Measurements from ENCODE around the gene USP3. TPM values are rescaled to one million over a fixed set of nuclear protein-coding genes. Genes with fewer than 3 reads are reported as not detected.

Gene USP3
- total and polyA plus RNA-seq, 10 donors = 29.5 to 136 (median 95.0) TPM

DNA sequence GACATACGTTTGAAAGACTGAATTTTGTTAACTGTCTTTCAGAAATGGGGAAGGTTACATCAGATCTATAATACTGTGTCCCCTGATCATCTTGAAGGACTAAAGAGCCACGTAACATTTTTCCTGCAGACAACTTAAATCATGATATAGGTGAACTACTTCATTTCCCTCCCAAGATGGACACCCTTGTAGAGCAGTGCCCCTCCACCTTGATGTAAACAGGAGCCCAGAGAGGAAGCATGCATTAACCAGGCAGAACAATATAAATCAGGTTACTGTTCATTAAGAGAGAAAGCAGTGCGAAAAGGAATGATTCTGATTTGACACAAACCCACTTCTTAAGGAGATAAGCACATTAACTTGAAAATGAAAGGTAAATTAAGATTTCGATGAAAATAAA is 36.1 kb downstream of the USP3 start:
- DNase-seq = no peak
- peak overlapping the region in 3 of 8 donors; percentile 23 to 36 (median 25) for H3K27ac ChIP-seq
- TF ChIP-seq POLR2AphosphoS5 (IDR thresholded peaks at IDR 0.05) (no peak), POLR2A (IDR thresholded peaks at IDR 0.05) (no peak)
- TF ChIP-seq, protein P1, sequence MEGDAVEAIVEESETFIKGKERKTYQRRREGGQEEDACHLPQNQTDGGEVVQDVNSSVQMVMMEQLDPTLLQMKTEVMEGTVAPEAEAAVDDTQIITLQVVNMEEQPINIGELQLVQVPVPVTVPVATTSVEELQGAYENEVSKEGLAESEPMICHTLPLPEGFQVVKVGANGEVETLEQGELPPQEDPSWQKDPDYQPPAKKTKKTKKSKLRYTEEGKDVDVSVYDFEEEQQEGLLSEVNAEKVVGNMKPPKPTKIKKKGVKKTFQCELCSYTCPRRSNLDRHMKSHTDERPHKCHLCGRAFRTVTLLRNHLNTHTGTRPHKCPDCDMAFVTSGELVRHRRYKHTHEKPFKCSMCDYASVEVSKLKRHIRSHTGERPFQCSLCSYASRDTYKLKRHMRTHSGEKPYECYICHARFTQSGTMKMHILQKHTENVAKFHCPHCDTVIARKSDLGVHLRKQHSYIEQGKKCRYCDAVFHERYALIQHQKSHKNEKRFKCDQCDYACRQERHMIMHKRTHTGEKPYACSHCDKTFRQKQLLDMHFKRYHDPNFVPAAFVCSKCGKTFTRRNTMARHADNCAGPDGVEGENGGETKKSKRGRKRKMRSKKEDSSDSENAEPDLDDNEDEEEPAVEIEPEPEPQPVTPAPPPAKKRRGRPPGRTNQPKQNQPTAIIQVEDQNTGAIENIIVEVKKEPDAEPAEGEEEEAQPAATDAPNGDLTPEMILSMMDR (IDR thresholded peaks at IDR 0.05 in 8 of 11, conservative IDR thresholded peaks at IDR 0.05 in 3 of 11) = no peak
- H3K9me3 ChIP-seq = no peaks in the 10 kb centered on the region
- peaks cover 37 to 99% (median 72%) of the 10 kb centered on the region in 6 donors for H3K4me1 ChIP-seq
- 74 to 79% (median 76%) methylated on average over 4 of the region's 4 CpGs for WGBS, 5 donors
- intact Hi-C loops (cut with DNase I; ENCODE audit: low total_unique reads) = no loop called here
- H3K4me3 ChIP-seq = no peak overlapping the region
- H3K36me3 ChIP-seq = peaks cover 0 to 48% (median 16%) of the 10 kb centered on the region in 6 donors
- H3K27me3 ChIP-seq (replicated peaks in 1 of 7) = no peaks in the 10 kb centered on the region

- WGBS, 5 donors = 18 to 29% (median 21%) methylated on average over 5 of the region's 5 CpGs
- TF ChIP-seq, protein P1 (IDR thresholded peaks at IDR 0.05 in 8 of 11, conservative IDR thresholded peaks at IDR 0.05 in 3 of 11) = no peak
- H3K27me3 ChIP-seq (replicated peaks in 1 of 7) = no peaks in the 10 kb centered on the region
- H3K4me1 ChIP-seq = peaks cover 30 to 89% (median 65%) of the 10 kb centered on the region in 6 donors
- H3K36me3 ChIP-seq = peaks cover 0 to 38% (median 0%) of the 10 kb centered on the region in 6 donors
- intact Hi-C loops (cut with DNase I; ENCODE audit: low total_unique reads) = no loop called here
- peak overlapping the region; percentile 6 to 68 (median 61) for H3K27ac ChIP-seq
- DNase-seq = no peak
- peak overlapping the region in 2 of 8 donors; percentile 16 to 35 for H3K4me3 ChIP-seq
- no peaks in the 10 kb centered on the region for H3K9me3 ChIP-seq
These were observed 40.0 kb downstream of the USP3 start for GRCh38 chr15:63544258-63545026.

DNA sequence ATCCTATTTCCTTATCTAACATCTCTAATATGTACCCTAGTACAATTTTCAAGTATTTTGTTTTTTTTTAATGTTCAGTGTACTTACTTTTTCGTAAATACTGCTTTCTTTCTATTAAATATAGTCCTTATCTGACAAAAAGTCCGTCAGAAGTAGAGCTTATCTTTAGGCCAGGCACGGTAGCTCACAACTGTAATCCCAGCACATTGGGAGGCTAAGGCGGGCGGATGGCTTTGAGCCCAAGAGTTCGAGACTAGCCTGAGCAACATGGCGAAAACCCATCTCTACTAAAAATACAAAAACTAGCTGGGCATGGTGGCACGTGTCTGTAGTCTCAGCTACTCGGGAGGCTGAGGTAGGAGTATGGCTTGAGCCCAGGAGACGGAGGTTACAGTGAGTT is 41.1 kb downstream of the USP3 start:
- Histone ChIP-seq H3K36me3 (peaks cover 0 to 34% (median 0%) of the 10 kb centered on the region in 6 donors), H3K4me1 (peaks cover 23 to 87% (median 54%) of the 10 kb centered on the region in 6 donors), H3K4me3 (no peak overlapping the region), H3K27me3 (replicated peaks in 1 of 7) (no peaks in the 10 kb centered on the region), H3K9me3 (no peaks in the 10 kb centered on the region), H3K27ac (peak overlapping the region in 5 of 8 donors; percentile 37 to 68 (median 66))
- DNase-seq = no peak
- WGBS, 5 donors = 94 to 97% (median 97%) methylated on average over 10 of the region's 10 CpGs
- intact Hi-C loops (cut with DNase I; ENCODE audit: low total_unique reads) = no loop called here
- TF ChIP-seq, protein P1 (IDR thresholded peaks at IDR 0.05 in 8 of 11, conservative IDR thresholded peaks at IDR 0.05 in 3 of 11) = no peak
- TF ChIP-seq POLR2A (IDR thresholded peaks at IDR 0.05) = no peak
- TF ChIP-seq POLR2AphosphoS5 (IDR thresholded peaks at IDR 0.05) = no peak

- DNase-seq = no peak
- Histone ChIP-seq H3K27ac (no peak overlapping the region), H3K36me3 (peaks cover 0 to 60% (median 9%) of the 10 kb centered on the region in 6 donors), H3K4me3 (no peak overlapping the region), H3K9me3 (no peaks in the 10 kb centered on the region), H3K4me1 (peaks cover 6 to 75% (median 31%) of the 10 kb centered on the region in 6 donors), H3K27me3 (replicated peaks in 1 of 7) (no peaks in the 10 kb centered on the region)
- no peak for TF ChIP-seq POLR2A (IDR thresholded peaks at IDR 0.05)
- TF ChIP-seq, protein P1 (IDR thresholded peaks at IDR 0.05 in 8 of 11, conservative IDR thresholded peaks at IDR 0.05 in 3 of 11) = no peak
- TF ChIP-seq POLR2AphosphoS5 (IDR thresholded peaks at IDR 0.05) = no peak
- 64 to 88% (median 79%) methylated on average over 1 of the region's 1 CpG for WGBS, 5 donors
- intact Hi-C loops (cut with DNase I; ENCODE audit: low total_unique reads) = no loop called here
These were observed 47.0 kb downstream of the USP3 start for GRCh38 chr15:63551400-63551799.
